ENCODE data around the gene ARL16. TPM values are rescaled to one million over a fixed set of nuclear protein-coding genes. Genes with fewer than 3 reads are reported as not detected.

The ARL16 gene
- total RNA-seq, 6 experiments from 2014 or later, result 5.3 to 16.8 (median 11.1) TPM

GRCh38 chr17:81719410-81720266 is 36.0 kb upstream of the ARL16 start:
- intact Hi-C loops (cut with DNase I), result no loop called here
- peaks cover 0 to 7% (median 2%) of the 10 kb centered on the region in 4 donors for H3K36me3 ChIP-seq
- no peak for ATAC-seq

DNA sequence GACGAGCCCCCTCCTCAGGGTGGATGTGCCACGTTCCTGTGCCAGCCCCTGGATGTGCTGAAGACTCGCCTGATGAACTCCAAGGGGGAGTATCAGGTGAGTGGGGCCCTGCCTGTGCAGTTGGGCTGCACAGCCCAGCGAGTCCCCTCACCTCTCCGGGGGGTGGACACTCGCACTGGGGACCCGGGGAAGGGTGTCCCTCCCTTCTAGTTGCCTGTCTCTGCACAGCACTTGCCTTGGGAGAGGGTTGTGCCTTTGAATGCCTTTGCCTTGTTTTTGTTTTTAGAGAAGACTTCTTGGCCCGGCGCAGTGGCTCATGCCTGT is 34.1 kb upstream of the ARL16 start:
- Histone ChIP-seq H3K4me3 (no peak overlapping the region), H3K27ac (no peak overlapping the region), H3K4me1 (peaks cover 0 to 19% (median 8%) of the 10 kb centered on the region in 4 donors), H3K27me3 (no peaks in the 10 kb centered on the region), H3K9me3 (no peaks in the 10 kb centered on the region), H3K36me3 (peaks cover 0 to 7% (median 2%) of the 10 kb centered on the region in 4 donors)
- no peak for DNase-seq
- no peak for ATAC-seq
- WGBS (ENCODE audit: insufficient coverage, low coverage, low lambda C conversion rate, missing lambda C conversion rate), result no CpG with 5 or more reads among the region's 9 CpGs
- intact Hi-C loops (cut with DNase I), result no loop called here
- TF ChIP-seq, protein P1, sequence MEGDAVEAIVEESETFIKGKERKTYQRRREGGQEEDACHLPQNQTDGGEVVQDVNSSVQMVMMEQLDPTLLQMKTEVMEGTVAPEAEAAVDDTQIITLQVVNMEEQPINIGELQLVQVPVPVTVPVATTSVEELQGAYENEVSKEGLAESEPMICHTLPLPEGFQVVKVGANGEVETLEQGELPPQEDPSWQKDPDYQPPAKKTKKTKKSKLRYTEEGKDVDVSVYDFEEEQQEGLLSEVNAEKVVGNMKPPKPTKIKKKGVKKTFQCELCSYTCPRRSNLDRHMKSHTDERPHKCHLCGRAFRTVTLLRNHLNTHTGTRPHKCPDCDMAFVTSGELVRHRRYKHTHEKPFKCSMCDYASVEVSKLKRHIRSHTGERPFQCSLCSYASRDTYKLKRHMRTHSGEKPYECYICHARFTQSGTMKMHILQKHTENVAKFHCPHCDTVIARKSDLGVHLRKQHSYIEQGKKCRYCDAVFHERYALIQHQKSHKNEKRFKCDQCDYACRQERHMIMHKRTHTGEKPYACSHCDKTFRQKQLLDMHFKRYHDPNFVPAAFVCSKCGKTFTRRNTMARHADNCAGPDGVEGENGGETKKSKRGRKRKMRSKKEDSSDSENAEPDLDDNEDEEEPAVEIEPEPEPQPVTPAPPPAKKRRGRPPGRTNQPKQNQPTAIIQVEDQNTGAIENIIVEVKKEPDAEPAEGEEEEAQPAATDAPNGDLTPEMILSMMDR (IDR thresholded peaks at IDR 0.05), result no peak
- no peak for TF ChIP-seq POLR2A (IDR thresholded peaks at IDR 0.05)

More at GRCh38 chr17:81719410-81720266, 36.0 kb upstream of the ARL16 start:
- Histone ChIP-seq H3K27me3 (no peaks in the 10 kb centered on the region), H3K27ac (no peak overlapping the region), H3K9me3 (no peaks in the 10 kb centered on the region), H3K4me1 (peaks cover 0 to 27% (median 12%) of the 10 kb centered on the region in 4 donors), H3K4me3 (no peak overlapping the region)
- DNase-seq, result peak in 2 of 3 donors; percentile 53 to 56
- WGBS (ENCODE audit: insufficient coverage, low coverage, low lambda C conversion rate, missing lambda C conversion rate), result 44% methylated on average over 6 of the region's 33 CpGs
- TF ChIP-seq, protein P1 (IDR thresholded peaks at IDR 0.05), result no peak
- TF ChIP-seq POLR2A (IDR thresholded peaks at IDR 0.05), result no peak

DNA sequence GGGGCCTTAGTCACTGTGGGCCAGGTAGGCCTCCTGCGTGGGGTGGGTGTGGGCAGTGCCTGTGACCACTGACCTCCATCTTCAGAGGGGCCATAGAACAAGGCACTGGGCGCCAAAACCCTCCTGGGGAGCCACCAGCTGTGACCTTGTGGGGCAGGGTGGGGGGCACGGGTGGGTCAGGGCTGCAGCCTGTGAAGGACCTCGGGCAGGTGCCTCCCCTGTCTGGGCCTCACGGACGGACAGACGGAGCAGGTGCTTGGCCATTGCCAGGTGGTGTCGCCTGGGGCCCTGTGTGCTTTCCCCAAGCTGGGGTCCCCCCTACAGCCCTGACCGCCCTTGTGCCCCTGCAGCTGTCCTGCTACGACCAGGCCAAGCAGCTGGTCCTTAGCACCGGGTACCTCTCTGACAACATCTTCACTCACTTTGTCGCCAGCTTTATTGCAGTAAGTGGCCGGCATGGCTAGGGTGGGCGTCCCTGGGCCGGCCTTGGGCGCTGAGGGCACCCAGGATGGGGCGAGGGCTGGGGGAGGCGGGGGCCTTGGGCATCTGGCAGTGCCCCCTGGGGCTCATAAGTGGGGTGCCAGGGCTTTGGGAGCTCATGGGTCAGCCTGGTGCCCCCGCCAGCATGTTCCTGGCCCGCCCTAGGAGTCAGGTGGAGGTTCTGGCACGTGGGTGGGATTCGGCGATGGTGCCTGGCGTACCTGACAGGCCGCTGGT is 33.6 kb upstream of the ARL16 start:
- Histone ChIP-seq H3K27me3 (no peaks in the 10 kb centered on the region), H3K4me3 (no peak overlapping the region), H3K9me3 (no peaks in the 10 kb centered on the region), H3K36me3 (peaks cover 0 to 7% (median 2%) of the 10 kb centered on the region in 4 donors), H3K27ac (no peak overlapping the region), H3K4me1 (peaks cover 0 to 13% (median 6%) of the 10 kb centered on the region in 4 donors)
- intact Hi-C loops (cut with DNase I), result no loop called here
- ATAC-seq (no peak), DNase-seq (peak in 1 of 3 donors; percentile 52)
- TF ChIP-seq, protein P1 (IDR thresholded peaks at IDR 0.05), result no peak
- TF ChIP-seq POLR2A (IDR thresholded peaks at IDR 0.05), result no peak
- no CpG with 5 or more reads among the region's 25 CpGs for WGBS (ENCODE audit: insufficient coverage, low coverage, low lambda C conversion rate, missing lambda C conversion rate)

DNA sequence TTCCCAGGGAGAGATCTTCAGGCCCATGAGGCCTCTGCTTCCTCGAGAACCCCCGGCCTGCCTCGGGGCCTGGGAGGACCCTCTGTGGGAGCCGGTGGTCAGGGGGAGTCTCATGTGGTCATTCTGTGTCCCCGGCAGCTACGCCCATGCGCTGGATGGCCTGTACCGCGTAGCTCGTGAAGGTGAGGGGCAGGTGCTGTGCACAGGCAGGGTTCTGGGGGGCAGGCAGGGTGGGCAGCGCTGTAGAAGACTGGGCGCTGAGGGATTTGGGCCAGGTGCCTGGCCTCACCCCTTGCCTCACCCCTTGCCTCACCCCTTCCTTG is 33.0 kb upstream of the ARL16 start:
- intact Hi-C loops (cut with DNase I), result no loop called here

More for the DNA sequence above, 33.0 kb upstream of the ARL16 start:
- no CpG with 5 or more reads among the region's 12 CpGs for WGBS (ENCODE audit: insufficient coverage, low coverage, low lambda C conversion rate, missing lambda C conversion rate)
- H3K9me3 ChIP-seq, result no peaks in the 10 kb centered on the region
- H3K36me3 ChIP-seq, result peaks cover 0 to 7% (median 2%) of the 10 kb centered on the region in 4 donors
- H3K27ac ChIP-seq, result no peak overlapping the region
- TF ChIP-seq, protein P1 (IDR thresholded peaks at IDR 0.05), result no peak
- no peak for TF ChIP-seq POLR2A (IDR thresholded peaks at IDR 0.05)
- DNase-seq (peak in 1 of 3 donors; percentile 47), ATAC-seq (no peak)
- H3K4me1 ChIP-seq, result peaks cover 0 to 12% (median 4%) of the 10 kb centered on the region in 4 donors
- no peak overlapping the region for H3K4me3 ChIP-seq
- no peaks in the 10 kb centered on the region for H3K27me3 ChIP-seq

All from right lobe of liver (tissue), 6 donors.